ENCODE data around the gene TMEM114.
"Not testable (repeated sequence)": the region's sequence is repeated elsewhere in the genome, so short reads cannot be mapped to it uniquely, and the experiment has no call there.

TMEM114 gene

DNA sequence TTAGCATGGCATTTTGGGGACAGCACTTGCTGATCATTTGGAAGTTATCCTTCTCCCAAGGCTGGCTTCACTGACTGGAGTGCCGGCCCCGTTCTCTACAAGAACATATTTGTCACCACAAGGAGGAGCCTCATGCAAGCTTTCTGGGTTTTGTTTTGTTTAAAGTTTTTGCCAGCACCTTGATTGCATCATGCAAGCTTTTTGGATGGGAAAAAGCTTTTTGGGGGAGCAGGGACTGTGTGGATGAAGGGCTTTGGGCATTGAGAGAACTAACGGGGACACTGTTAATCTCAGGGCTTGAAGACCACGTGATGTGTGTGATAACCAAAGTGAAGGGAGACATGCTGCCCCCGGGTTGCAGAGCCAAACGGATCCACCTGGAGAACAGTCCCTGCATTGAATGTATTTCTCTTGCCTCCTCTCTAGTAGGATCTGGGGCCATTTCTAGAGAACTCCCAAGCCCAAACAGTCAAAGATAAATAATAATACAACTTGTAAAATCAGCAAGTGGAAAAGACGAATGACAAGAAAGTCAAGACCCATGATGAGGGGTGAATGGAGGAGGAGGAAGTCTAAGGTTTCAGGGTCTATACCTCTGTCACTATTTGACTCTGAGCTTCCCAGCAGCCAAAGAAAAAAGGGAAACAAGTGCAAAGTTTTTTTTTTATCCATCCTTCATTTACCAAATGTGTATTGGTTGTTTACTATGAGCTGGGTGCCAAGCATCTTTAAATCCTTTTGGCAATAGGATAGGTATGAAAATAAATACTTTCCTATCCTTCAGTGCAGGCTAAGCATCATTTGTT, 17.2 kb downstream of the TMEM114 start:
- no peak for DNase-seq

DNA sequence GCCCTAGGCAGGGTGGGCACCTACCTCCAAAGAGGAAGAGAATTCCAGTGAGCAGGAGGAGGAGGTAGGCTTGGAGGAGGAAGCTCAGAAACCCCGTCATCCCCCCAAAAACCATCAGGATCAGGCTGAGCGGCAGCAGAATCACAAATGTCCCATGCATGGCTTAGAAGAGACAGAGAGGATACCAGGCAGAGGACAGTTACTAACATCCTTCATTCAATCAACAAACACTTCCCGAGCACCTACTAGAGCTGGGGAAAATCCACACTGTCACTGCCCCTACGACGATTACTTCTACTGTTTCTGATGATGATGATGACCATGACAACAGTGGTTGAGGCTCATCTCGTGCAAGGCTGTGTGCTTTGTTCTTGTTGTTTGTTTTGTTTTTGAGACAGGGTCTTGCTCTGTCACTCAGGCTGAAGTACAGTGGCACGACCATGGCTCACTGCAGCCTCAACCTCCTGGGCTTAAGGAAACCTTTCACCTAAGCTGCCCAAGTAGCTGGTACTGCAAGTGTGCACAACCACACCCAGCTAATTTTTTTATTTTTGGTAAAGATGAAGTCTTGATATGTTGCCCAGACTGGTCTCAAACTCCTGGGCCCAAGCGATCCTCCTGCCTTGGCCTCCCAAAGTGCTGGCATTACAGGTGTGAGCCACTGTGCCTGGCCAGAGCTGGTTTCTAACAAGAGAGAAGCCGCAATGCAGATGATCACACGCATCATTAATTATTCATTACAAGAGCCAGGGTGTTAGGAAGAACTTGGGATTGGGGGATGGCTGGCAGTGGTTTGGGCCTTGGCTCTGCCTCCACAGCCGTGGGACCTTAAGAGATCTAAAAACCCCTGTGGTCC, 18.0 kb downstream of the TMEM114 start:
- no peak for DNase-seq

DNA sequence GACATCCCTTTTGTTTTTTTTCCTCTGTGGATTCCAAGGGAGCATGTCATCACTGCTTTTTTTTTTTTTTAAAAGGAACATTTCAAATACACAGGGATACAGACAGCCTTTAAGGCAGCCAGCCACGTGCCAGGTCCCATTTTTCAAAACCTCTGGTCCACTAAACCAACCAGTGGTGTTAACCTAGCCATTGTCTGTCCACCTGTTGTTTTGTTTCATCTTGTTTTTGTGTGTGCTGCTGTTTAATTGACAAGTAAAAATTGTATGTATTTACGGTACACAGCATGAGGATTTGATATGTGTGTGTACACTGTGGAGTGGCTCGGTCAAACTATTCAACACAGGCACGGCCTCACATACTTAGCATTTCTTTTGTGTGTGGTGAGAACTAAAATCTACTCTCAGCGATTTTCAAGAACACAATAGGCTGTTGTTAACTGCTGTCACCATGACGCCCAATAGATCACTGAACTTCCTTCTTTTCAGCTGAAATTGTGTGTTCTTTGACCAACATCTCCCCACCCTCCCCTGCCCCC, 19.2 kb downstream of the TMEM114 start:
- DNase-seq, result no peak

DNA sequence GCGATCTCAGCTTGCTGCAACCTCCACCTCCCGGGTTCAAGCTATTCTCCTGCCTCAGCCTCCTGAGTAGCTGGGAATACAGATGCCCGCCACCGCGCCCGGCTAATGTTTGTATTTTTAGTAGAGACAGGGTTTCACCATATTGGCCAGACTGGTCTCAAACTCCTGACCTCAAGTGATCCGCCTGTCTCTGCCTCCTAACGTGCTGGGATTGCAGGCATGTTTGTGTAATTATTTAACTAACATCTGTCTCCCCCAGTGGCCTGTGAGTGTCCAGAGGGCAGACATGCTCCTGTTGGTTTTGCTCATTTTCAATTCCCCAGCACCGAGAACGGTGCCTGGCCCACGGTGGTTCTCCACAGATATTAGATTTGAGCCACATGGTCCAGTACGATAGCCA, 19.9 kb downstream of the TMEM114 start:
- DNase-seq, result not testable (repeated sequence)

DNA sequence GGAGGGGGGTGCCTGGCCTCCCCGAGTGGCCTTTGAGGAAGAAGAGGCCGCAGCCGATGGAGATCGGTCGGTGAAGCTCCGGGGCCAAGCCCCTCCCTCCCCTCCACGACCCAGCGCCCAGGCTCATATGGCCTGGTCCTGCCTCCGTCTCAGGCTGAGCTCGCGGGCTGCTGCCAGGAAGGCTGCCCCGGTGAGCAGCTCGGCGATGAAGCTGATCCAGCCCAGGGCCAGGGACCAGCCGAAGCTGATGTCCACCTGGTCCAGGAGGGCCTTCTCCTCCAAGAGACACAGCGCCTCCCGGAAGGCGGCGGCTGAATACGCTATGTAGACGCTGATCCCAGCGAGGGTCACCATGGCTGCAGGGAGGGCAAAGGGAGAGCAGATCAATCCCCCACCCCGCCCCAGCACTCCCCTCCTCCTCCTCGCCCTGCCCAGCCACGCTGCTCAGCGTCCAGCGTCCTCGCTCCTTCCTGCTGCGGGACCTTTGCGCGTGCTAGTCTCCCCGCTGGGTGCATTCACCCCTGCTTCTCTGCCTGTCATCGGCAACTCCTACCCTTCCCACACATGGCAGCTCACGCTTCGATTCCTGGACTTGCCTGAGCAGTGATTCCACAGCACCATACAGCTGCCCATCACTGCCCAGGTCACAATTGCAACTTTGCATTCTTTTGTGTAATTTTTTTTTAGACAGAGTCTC, 20.5 kb downstream of the TMEM114 start:
- no peak for DNase-seq

DNA sequence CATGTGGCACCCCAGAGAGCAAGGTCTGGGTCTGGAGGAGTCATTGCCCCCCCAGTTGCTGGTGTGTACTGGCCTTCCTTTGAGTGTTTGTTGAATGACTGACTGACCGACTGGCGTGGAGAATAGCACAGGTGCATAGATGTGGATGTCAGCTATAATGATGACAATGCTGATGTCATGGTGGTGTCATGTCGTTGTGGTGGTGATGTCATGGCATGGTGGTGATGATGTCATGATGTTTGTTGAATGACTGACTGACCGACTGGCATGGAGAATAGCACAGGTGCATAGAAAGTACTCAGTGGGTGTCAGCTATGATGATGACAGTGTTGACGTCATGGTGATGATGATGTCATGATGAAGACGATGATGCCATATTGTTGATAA, 22.1 kb downstream of the TMEM114 start:
- DNase-seq, result no peak

DNA sequence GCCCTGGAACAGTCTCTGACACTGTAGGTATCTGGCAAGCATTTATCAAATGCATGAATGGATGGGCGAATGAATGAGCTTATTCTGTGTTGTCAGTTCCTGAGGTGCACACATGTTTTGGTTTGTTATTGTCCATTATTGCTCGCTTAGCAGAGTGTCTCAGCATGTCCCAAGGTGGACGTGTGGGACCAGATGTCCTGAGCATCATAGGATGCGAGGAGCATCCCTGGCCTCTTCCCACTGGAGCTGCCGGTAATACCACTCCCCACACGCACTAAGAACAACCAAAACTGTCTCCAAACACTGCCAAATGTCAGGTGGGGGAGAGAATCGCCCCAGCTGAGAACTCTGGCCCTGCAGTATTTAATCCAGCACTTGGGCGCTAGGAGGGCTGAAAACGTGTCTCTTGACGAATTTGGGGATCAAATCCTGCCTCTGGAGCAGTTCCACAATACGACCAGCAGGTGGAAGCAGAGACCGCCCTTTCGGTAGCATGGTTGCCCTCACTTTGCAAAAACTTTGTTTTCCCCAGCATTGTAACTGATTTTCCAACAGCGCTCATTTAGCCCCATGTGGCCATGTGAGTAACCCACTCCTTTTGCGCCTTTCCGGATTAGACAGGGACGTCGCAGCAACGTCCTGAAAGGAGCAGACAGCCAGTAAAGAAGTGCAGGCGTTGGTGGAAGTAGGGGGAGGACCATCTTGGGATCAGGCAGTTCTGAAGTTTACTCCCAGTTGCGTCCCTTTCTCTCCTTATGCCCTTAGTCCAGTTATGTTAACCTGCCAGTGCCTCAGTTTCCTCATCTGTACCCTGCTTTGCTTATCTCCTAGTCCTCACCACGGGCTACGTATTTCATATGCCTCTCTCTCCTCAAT, 22.7 kb downstream of the TMEM114 start:
- DNase-seq, result no peak

DNA sequence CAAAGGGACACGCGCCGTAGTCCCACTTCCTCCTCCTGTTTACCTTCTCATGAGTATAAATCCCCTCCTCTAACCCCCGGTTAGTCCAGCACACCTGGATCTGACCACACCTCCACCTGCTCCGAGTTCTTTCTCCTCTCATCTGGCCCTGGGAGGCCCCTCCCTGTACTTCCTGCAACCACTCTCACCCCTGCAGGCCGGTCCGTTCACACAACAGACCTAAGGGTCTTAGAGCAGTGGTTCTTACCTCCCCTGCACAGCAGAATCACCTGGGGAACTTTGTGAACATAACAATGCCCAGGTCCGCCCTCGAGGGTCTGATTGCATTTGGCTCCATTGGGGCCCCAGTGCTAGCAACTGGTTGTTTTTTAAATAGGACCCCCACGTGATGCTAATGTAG, 24.8 kb downstream of the TMEM114 start:
- no peak for DNase-seq

DNA sequence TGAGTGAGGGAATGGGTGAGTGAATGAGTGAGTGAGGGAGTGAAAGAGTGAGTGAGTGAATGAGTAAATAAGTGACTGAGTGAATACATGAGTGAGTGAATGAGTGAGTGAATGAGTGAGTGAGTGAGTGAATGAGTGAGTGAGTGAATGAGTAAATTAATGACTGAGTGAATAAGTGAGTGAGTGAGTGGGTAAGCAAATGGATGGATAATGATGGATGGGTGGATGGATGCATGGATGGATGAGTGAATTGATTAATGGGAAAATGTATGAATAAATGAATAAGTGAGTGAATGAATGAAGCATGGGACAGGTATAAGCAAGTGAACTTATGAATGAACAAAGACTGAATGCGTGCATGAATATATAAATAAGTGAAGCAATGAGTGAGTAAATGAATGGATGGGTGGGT, 25.4 kb downstream of the TMEM114 start:
- DNase-seq, result no peak

DNA sequence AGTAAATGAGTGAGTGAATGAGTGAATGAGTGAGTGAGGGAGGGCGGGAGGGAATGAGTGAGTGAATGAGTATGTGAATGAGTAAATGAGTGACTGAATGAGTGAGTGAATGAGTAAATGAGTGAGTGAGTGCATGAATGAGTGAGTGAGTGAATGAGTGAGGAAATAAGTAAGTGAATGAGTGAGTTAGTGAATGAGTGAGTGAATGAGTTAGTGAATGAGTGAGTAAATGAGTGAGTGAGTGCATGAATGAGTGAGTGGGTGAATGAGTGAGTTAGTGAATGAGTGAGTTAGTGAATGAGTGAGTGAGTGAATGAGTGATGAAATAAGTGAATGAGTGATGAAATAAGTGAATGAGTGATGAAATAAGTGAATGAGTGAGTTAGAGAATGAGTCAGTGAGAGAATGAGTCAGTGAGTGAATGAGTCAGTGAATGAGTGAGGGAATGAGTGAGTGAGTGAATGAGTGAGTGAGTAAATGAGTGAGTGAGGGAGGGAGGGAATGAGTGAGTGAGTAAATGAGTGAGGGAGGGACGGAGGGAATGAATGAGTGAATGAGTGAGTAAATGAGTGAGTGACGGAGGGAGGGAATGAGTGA, 26.3 kb downstream of the TMEM114 start:
- DNase-seq, result not testable (repeated sequence)

DNA sequence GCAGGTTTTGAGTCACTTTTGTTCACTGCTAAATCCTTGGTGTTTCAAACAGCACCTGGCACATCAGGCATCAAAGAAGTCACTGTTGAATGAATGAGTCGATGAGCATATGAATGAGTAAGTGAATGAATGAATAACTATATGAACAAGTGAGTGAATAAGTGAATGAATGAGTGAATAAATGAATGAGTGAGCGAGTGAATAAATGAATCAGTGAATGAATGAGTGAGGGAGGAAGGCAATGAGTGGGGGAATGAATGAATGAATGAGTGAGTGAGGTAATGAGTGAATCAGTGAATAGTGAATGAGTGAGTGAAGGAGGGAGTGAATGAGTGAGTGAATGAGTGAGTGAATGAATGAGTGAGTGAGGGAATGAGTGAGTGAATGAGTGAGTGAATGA, 28.8 kb downstream of the TMEM114 start:
- no peak for DNase-seq

DNA sequence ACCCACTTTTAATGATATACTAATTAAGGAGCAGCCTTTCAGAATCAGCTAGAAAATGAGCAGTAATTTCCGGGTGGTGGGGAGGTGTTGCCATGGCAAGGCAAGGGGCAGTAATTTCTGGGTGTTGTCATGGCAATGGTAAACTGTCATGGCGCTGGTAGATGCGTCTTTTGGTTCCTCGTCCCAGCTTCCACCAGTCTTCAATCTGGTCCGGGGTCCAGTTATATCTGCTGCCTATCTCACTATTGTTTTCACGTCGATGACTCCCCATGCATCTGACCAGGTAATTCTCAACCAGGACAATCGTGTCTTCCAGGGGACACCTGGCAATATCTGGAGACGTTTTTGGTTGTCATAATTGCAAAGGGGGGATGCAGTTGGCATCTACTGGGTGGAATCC, 34.9 kb downstream of the TMEM114 start:
- no peak for DNase-seq

DNA sequence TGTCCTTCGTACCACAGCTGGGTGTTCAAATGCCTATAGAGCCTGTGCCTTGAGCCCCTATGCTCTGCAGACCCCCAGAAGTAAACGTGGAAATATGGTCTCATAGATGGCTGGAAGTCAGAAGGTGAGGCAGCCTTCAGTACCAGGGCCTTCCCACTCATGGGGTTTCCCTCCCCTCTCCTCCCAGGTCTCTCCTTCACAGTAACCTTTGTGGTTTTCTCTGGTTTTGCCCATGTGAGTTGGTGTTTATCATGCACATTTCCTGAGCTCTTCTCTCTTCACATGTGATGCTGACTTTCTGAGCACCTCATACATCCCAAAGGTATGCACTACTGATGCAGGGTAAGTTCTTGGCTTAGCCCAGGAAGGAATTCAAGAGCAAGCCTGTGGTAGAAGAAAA, 35.4 kb downstream of the TMEM114 start:
- no peak for DNase-seq

DNA sequence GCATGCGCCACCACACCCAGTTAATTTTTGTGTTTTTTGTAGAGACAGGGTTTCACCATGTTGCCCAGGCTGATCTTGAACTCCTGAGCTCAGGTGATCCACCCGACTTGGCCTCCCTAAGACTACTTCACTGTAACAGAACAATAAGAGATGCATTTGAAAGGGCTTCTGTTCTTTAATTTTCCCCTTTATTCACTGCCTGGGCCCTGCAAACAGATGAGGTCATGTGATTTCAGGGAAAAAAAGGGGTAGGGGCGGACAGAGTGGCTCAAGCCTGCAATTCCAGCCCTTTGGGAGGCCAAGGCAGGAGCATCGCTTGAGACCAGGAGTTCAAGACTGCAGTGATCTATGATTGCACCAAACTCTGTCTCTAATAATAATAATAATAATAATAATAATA, 36.3 kb downstream of the TMEM114 start:
- no peak for DNase-seq

DNA sequence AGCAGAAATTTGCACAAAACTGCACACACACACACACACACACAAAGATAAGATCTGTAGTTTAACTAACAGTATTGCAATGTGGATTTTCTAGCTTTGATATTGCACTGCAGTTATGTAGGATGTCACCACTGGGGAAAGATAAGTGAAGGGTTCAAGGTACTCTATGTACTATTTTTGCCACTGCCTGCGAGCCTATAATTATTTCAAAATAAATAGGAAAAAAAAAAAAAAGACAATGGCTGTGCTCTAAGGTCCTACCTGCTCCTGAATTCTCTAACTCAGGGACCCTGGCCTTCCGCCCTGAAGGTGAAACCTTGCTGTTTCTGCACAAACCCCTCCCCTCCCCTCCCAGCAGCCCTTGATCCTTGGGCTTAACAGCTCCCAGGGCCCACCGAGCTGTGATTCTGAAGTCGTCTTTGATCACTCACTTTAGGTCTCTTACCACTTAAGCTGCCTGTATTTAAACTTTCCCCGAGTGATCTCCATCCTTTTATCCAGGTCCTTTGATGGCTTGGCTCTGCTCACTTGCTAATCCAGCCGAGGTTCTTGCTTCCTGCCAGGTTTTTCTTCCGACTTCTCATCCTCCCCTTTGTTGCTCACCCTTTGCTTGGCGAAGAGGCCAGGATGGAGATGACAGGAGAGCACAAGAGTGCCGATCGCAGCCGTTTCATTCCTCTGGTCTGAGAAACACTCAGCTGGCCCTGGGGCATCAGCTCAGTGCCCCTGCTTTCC, 37.7 kb downstream of the TMEM114 start:
- DNase-seq, result no peak

DNA sequence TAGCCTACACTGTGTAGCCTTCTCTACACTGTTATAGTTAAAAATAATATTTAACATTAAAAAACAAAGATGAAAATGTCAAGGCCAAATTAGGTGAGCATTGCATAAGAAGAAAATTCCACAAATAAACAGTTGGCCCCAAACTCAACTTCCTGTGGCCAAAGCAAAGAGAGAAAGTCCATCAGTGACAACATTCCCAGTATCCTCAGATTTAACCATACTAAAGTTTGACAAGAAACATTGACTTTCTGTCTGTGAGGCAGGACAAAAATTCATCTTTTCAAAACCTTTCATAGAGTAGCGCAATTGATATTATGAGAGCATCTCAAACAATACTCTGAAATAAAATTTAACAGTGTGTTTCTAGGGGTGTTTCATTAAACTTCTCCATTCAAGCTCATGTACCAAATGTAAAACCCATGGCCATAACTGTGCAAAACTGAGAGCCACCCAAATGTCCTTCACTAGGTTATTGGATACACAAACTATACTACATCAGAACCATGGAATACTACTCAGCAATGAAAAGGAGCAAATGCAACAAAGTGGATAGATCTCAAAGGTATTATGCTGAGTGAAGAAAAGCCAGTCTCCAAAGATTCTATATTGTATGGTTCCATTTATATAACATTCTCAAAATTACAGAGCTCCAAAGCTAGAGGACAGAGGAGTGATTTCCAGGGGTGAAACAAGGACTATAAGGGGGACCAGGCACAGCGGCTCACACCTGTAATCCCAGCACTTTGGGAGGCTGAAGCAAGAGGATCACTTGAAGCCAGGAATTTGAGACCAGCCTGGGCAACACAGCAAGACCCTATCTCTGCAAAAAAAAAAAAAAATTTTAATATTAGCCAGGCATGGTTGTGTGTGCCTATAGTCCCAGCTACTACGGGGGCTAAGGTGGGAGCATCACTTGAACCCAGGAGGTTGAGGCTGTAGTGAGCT, 38.7 kb downstream of the TMEM114 start:
- no peak for DNase-seq

DNA sequence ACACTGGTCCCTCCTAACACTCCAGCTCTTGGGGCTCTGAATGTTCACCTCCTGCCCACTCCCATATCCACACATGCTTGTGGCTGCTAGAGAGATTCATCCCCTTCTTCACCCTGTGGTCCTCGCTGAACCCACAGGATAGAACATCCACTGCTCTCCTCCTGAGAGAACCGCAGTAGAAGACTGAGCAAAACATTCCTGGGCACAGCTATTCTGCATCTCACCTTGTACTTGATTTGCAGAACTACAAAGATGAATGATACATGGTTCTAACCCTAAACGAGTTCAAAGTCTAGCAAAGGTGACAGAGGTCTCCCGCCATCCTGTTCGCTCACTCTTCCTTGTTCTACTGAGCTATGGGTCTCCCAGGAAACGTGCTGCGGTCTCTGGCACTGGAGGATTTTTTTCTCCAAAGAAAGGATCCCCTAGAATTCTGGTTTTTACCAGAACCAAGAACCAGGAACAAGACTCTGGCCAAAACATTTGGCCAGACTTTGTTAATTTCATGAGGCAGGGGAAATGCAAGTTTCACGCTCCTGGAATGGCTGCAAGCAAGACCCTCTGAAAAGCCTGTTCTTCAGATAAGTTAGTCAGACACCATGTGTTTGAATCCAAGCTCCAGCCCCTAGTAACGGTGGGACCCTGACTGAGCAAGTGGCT, 39.5 kb downstream of the TMEM114 start:
- DNase-seq, result no peak

DNA sequence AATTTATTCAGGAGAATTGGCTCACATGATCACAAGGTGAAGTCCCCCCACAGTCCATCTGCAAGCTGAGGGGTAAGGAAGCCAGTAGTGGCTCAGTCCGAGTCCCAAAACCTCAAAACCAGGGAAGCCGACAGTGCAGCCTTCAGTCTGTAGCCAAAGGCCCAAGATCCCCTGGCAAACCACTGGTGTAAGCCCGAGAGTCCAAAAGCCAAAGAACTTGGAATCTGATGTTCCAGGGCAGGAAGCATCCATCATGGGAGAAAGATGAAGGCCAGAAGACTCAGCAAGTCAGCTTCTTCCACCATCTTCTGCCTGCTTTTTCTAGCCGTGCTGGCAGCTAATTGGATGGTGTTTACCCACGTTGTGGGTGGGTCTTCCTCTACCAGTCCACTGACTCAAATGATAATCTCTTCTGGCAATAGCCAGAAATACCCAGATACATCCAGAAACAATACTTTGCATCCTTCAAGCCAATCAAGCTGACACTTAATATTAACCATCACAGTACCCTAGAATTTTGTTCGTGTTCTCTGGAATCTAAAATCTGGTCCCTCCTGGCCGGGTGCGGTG, 40.4 kb downstream of the TMEM114 start:
- DNase-seq, result no peak

DNA sequence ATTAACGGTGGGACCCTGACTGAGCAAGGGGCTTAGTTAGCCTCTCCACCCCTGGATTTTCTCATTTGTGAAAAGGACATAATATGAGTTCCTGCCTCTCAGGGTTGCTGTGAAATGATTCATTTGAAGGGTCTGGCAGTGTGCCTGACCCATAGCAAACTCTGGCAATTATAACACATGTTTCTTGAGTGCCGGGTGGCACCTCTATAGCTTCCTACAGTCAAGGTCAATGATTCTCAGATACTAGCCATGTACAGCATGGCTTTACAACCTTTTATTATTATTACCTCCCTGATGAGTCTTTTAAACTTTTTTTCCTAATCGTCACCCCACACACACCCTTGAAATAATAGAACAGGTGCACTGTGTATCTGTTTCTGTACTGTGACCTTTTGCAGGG, 42.1 kb downstream of the TMEM114 start:
- DNase-seq, result no peak
